Frontal cortex (tissue), 4 donors: ENCODE data around the gene GSG1L. TPM values are rescaled to one million over a fixed set of nuclear protein-coding genes. Genes with fewer than 3 reads are reported as not detected.
"Not testable (repeated sequence)": the region's sequence is repeated elsewhere in the genome, so short reads cannot be mapped to it uniquely, and the experiment has no call there.

Experiments used
- DNase-seq, 2 donors: peaks; one replicate each; pipeline ENCODE4 v3.0.0; 2012; ENCODE audit warnings: low spot score in 2 of 2
- FAIRE-seq: peaks from 2 replicates; lab custom pipeline; 2012; peaks lifted over from hg19 to GRCh38; lab: Jason Lieb, UNC
- total RNA-seq: library from RNA; depleted of rRNA; stranded (reverse); fragments of >200 nt; gene quantifications from one replicate; pipeline ENCODE4 v1.2.3, GENCODE V29; 2014
- donor health status: control.
- donor health status: control.
- donor health status: control.

The GSG1L gene
- total RNA-seq, 1 donor from 2014 or later, result 5.3 TPM

GRCh38 chr16:27995378-27995777 lies 68.1 kb downstream of the GSG1L start:
- no peak for DNase-seq
- FAIRE-seq, result no peak

GRCh38 chr16:27994686-27995085 lies 68.8 kb downstream of the GSG1L start:
- DNase-seq, result no peak
- FAIRE-seq, result no peak

GRCh38 chr16:27993587-27993986 lies 69.9 kb downstream of the GSG1L start:
- DNase-seq (no peak), FAIRE-seq (no peak)

- FAIRE-seq (no peak), DNase-seq (no peak)
These were observed 71.6 kb downstream of the GSG1L start for GRCh38 chr16:27991876-27992275.

GRCh38 chr16:27985981-27986380 lies 77.5 kb downstream of the GSG1L start:
- no peak for FAIRE-seq
- DNase-seq, result no peak

GRCh38 chr16:27984121-27984520 lies 79.4 kb downstream of the GSG1L start:
- no peak for DNase-seq
- no peak for FAIRE-seq

- DNase-seq (no peak), FAIRE-seq (no peak)
These were observed 80.3 kb downstream of the GSG1L start for GRCh38 chr16:27983244-27983643.

GRCh38 chr16:27982184-27982583 lies 81.3 kb downstream of the GSG1L start:
- DNase-seq, result no peak
- FAIRE-seq, result no peak

- FAIRE-seq, result no peak
- no peak for DNase-seq
These were observed 82.4 kb downstream of the GSG1L start for GRCh38 chr16:27980919-27981700.

- no peak for FAIRE-seq
- DNase-seq, result no peak
These were observed 83.3 kb downstream of the GSG1L start for GRCh38 chr16:27980076-27980775.

- not testable (repeated sequence) for FAIRE-seq, DNase-seq
These were observed 83.8 kb downstream of the GSG1L start for GRCh38 chr16:27979668-27980067.

- FAIRE-seq (no peak), DNase-seq (no peak)
These were observed 84.6 kb downstream of the GSG1L start for GRCh38 chr16:27978876-27979275.

GRCh38 chr16:27977966-27978365 lies 85.5 kb downstream of the GSG1L start:
- FAIRE-seq, result no peak
- no peak for DNase-seq

GRCh38 chr16:27976990-27977389 lies 86.5 kb downstream of the GSG1L start:
- DNase-seq (no peak), FAIRE-seq (no peak)

GRCh38 chr16:27974896-27975540 lies 88.5 kb downstream of the GSG1L start:
- FAIRE-seq (no peak), DNase-seq (no peak)

- no peak for DNase-seq
These were observed 89.8 kb downstream of the GSG1L start for GRCh38 chr16:27973678-27974077.

GRCh38 chr16:27972500-27972899 lies 91.0 kb downstream of the GSG1L start:
- no peak for DNase-seq
- no peak for FAIRE-seq

More at GRCh38 chr16:27973678-27974077, 89.8 kb downstream of the GSG1L start:
- FAIRE-seq, result no peak

- FAIRE-seq, result no peak
- no peak for DNase-seq
These were observed 93.9 kb downstream of the GSG1L start for GRCh38 chr16:27969574-27969973.

- no peak for FAIRE-seq
These were observed 96.3 kb downstream of the GSG1L start for GRCh38 chr16:27967169-27967568.

GRCh38 chr16:27966756-27967155 lies 96.8 kb downstream of the GSG1L start:
- FAIRE-seq (no peak), DNase-seq (no peak)

More at GRCh38 chr16:27967169-27967568, 96.3 kb downstream of the GSG1L start:
- DNase-seq, result no peak

GRCh38 chr16:27965801-27966200 lies 97.7 kb downstream of the GSG1L start:
- DNase-seq (no peak), FAIRE-seq (no peak)
